Right ventricle myocardium inferior (tissue), 1 donor: ENCODE results near the gene MYH6. TPM values are rescaled to one million over a fixed set of nuclear protein-coding genes. Genes with fewer than 3 reads are reported as not detected.

ENCODE experiments used
- ATAC-seq: fragments of 200-7000 bp; cut with Tn5 transposase; one replicate; pipeline ENCODE4 v1.9.1; 2020; ENCODE audit warnings: mild to moderate bottlenecking, moderate library complexity
- DNase-seq: peaks from one replicate; pipeline ENCODE4 v3.0.0; 2021; ENCODE audit errors: missing footprints
- intact Hi-C: fragments of 100-400 bp; cut with DNase I; formaldehyde crosslinking; loops from one replicate; pipeline ENCODE4 v1.11.0; 2022
- total RNA-seq: library from RNA; stranded (reverse); fragmentation: NEBNext Ultra II Directional; extraction: Animal tissue kit (Norgen Biotek cat#: 25700); gene quantifications from one replicate; pipeline ENCODE4 v1.2.1, GENCODE V29; 2021
- donor health status: DM: no; HTN: yes; CAD: no; lungs with severe emphysema.

The MYH6 gene
- total RNA-seq, 1 donor from 2014 or later, result 3,910 TPM

- DNase-seq, result no peak
- no peak for ATAC-seq
- intact Hi-C loops, result no loop called here
These were observed 37.9 kb downstream of the MYH6 start for GRCh38 chr14:23370221-23370620.

GRCh38 chr14:23366426-23366921, 41.6 kb downstream of the MYH6 start:
- DNase-seq (peak; percentile 83), ATAC-seq (peak; percentile 61)
- intact Hi-C loops, result no loop called here

- peak; percentile 69 for DNase-seq
- intact Hi-C loops, result no loop called here
These were observed 42.2 kb downstream of the MYH6 start for GRCh38 chr14:23365732-23366425.

GRCh38 chr14:23365036-23365731, 42.9 kb downstream of the MYH6 start, which contains the start of gene EFS:
Gene EFS (minus strand): TSS chr14:23365172. CDS start chr14:23365025, 147 bp downstream.
- peak; percentile 75 for ATAC-seq
- peak; percentile 72 for DNase-seq
- intact Hi-C loops, result no loop called here

More at GRCh38 chr14:23365732-23366425, 42.2 kb downstream of the MYH6 start:
- peak; percentile 80 for ATAC-seq

GRCh38 chr14:23364164-23365035, 43.7 kb downstream of the MYH6 start:
- intact Hi-C loops, result no loop called here
- peak; percentile 68 for DNase-seq
- peak; percentile 28 for ATAC-seq

- DNase-seq (no peak), ATAC-seq (no peak)
- intact Hi-C loops, result no loop called here
These were observed 45.9 kb downstream of the MYH6 start for GRCh38 chr14:23362200-23362599.

GRCh38 chr14:23361763-23362162, 46.3 kb downstream of the MYH6 start:
- ATAC-seq (no peak), DNase-seq (no peak)
- intact Hi-C loops, result no loop called here

- DNase-seq (no peak), ATAC-seq (no peak)
- intact Hi-C loops, result no loop called here
These were observed 46.8 kb downstream of the MYH6 start for GRCh38 chr14:23361320-23361719.

GRCh38 chr14:23360496-23360895, 47.6 kb downstream of the MYH6 start:
- intact Hi-C loops, result no loop called here
- DNase-seq, result peak; percentile 62
- no peak for ATAC-seq

- DNase-seq, result peak; percentile 40
- intact Hi-C loops, result no loop called here
- no peak for ATAC-seq
These were observed 48.2 kb downstream of the MYH6 start for GRCh38 chr14:23359722-23360447.

- intact Hi-C loops, result no loop called here
- ATAC-seq (no peak), DNase-seq (peak; percentile 62)
These were observed 48.9 kb downstream of the MYH6 start for GRCh38 chr14:23359167-23359626.

GRCh38 chr14:23358553-23359166, 49.4 kb downstream of the MYH6 start:
- intact Hi-C loops, result no loop called here
- ATAC-seq (no peak), DNase-seq (no peak)

- intact Hi-C loops, result no loop called here
- ATAC-seq (no peak), DNase-seq (no peak)
These were observed 50.0 kb downstream of the MYH6 start for GRCh38 chr14:23358042-23358441.

- ATAC-seq, result no peak
- intact Hi-C loops, result no loop called here
These were observed 50.8 kb downstream of the MYH6 start for GRCh38 chr14:23357261-23357660.

GRCh38 chr14:23356662-23357061, 51.4 kb downstream of the MYH6 start:
- DNase-seq (no peak), ATAC-seq (no peak)
- intact Hi-C loops, result no loop called here

More at GRCh38 chr14:23357261-23357660, 50.8 kb downstream of the MYH6 start:
- DNase-seq, result peak; percentile 68

GRCh38 chr14:23355871-23356435, 52.1 kb downstream of the MYH6 start:
- DNase-seq, result no peak
- intact Hi-C loops, result no loop called here
- ATAC-seq, result no peak

GRCh38 chr14:23354990-23355389, 53.1 kb downstream of the MYH6 start:
- ATAC-seq (no peak), DNase-seq (no peak)

GRCh38 chr14:23353433-23353780, 54.7 kb downstream of the MYH6 start:
- no peak for ATAC-seq

More at GRCh38 chr14:23354990-23355389, 53.1 kb downstream of the MYH6 start:
- intact Hi-C loops, result no loop called here

More at GRCh38 chr14:23353433-23353780, 54.7 kb downstream of the MYH6 start:
- DNase-seq, result peak; percentile 45
- intact Hi-C loops, result no loop called here
